Esophagus muscularis mucosa (tissue), 3 donors: ENCODE data around the gene KAZN.

ENCODE experiments used
- POLR2AphosphoS5 ChIP-seq, 2 donors: sonication (generic); formaldehyde crosslinking; IDR thresholded peaks; one replicate each; pipeline ENCODE4 v1.6.1; 2017; ENCODE audit warnings: antibody characterized with exemption in 2 of 2
- TF ChIP-seq, protein P1 (sequence below), 3 experiments: fragments of 200-600 bp in 2 of 3; fragments of 450-650 bp in 1 of 3; sonication (generic) in 2 of 3; IDR thresholded peaks; one replicate each; pipeline ENCODE4 v1.5.1; 2017 to 2019; ENCODE audit warnings: antibody characterized with exemption in 3 of 3, mild to moderate bottlenecking in 2 of 3, moderate library complexity in 1 of 3

DNA sequence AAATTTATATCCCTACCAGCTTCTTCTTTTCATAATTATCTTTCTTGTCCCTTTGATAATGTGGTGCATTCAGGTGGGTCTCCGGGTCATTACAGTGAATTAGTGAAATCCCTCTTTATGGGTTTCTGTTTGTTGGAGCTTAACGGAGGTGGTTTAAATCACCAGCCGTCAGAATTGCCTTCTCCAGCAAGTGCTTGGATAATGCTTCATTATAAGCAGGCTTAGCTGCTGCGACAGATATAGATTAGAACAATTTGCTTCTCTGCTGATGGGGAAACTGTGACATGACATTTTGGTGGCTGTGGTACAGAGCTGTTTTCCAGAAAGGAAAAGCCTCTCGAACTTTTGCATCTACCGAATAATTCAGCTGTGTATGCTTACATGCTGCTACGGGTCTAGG, 56.9 kb downstream of the KAZN start:
- TF ChIP-seq, protein P1, sequence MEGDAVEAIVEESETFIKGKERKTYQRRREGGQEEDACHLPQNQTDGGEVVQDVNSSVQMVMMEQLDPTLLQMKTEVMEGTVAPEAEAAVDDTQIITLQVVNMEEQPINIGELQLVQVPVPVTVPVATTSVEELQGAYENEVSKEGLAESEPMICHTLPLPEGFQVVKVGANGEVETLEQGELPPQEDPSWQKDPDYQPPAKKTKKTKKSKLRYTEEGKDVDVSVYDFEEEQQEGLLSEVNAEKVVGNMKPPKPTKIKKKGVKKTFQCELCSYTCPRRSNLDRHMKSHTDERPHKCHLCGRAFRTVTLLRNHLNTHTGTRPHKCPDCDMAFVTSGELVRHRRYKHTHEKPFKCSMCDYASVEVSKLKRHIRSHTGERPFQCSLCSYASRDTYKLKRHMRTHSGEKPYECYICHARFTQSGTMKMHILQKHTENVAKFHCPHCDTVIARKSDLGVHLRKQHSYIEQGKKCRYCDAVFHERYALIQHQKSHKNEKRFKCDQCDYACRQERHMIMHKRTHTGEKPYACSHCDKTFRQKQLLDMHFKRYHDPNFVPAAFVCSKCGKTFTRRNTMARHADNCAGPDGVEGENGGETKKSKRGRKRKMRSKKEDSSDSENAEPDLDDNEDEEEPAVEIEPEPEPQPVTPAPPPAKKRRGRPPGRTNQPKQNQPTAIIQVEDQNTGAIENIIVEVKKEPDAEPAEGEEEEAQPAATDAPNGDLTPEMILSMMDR (IDR thresholded peaks at IDR 0.05): no peak
- no peak for TF ChIP-seq POLR2AphosphoS5 (IDR thresholded peaks at IDR 0.05)
